Measurements from ENCODE around the gene TBX4.

GRCh38 chr17:61444075-61444474, 8.1 kb upstream of the TBX4 start:
- TF ChIP-seq CTCF (conservative IDR thresholded peaks at IDR 0.05 in 1 of 2, IDR thresholded peaks at IDR 0.05 in 1 of 2; ENCODE audit: extremely low read depth in 1 of 2, insufficient read depth in 1 of 2, low read depth in 1 of 2, low read length in 2 of 2) (no peak), EZH2 (IDR thresholded peaks at IDR 0.05; ENCODE audit: borderline replicate concordance, low read length) (no peak)

Measured in mammary epithelial cell (primary cell).